GM10266 (cell line): ENCODE results near the gene PKP4.

Source experiments
- DNase-seq: peaks from one replicate; pipeline ENCODE4 v3.0.0; 2012; ENCODE audit errors: extremely low spot score
- TF ChIP-seq, protein P1 (sequence below): IDR thresholded peaks from 2 replicates; pipeline ENCODE4 v1.5.1; 2012; ENCODE audit warnings: mild to moderate bottlenecking, low read depth; ENCODE audit not compliant: control insufficient read depth, insufficient read depth; ENCODE audit errors: missing control alignments

PKP4 gene

DNA sequence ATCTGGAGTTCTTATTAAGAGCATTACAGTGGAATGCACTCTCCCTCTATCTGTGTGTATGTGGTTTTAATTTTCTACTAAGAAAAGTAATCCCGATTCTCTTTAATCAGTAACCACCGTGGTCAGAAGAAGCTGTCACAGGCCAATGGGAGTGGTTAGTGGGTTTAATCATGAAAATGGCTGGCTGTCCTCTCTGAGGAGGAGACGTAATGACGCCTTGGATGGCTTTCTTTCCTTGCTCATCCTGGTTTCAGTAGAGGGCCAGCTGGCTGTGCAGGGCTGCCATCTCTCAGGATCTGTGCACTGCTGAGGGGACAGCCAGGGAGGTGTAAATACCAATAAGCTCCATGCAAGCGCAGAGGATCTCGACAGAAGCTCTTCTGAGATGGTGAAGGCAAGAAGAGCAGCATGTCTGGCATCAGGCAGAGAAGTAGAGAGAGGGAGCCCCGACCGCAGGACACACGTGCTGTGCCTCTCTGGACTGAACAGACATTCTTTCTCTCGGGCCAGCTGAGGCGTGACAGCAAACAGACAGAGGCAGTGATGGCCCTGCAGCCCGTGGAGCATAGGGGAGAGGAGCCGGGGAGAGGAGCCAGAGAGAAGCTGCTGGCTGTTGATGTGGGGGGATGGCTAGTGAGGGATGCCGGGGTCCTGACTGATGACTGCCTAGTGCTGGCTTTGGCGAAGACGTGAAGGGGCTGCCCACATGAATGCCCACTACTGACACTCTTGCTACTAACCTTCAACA is 273.3 kb downstream of the PKP4 start:
- TF ChIP-seq, protein P1, sequence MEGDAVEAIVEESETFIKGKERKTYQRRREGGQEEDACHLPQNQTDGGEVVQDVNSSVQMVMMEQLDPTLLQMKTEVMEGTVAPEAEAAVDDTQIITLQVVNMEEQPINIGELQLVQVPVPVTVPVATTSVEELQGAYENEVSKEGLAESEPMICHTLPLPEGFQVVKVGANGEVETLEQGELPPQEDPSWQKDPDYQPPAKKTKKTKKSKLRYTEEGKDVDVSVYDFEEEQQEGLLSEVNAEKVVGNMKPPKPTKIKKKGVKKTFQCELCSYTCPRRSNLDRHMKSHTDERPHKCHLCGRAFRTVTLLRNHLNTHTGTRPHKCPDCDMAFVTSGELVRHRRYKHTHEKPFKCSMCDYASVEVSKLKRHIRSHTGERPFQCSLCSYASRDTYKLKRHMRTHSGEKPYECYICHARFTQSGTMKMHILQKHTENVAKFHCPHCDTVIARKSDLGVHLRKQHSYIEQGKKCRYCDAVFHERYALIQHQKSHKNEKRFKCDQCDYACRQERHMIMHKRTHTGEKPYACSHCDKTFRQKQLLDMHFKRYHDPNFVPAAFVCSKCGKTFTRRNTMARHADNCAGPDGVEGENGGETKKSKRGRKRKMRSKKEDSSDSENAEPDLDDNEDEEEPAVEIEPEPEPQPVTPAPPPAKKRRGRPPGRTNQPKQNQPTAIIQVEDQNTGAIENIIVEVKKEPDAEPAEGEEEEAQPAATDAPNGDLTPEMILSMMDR: no peak
- no peak for DNase-seq

DNA sequence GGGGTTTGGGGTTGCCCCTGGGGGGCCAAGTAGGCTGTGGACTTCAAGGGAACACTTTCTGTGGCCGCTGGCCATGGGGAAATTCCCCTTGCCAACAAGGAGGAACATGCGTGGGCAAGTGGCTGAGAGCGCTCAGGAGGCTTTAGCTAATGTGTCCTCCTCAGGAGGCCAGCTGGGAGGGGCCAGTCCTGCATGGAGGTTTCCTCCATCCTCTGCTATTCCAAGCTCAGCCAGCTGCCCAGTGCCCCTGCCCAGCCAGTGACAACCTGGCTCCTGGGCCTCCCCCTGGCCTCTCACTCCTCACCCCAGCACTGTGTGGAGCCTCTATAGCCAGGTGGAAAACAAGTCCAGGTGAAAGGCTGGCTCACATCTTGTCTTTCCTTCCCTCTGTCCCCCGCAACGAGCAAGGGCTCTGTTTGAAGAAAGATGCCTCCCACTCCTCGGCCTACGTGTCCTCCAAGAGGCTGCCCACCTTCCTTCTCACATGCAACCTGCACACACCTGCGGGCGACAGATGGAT is 273.9 kb downstream of the PKP4 start:
- DNase-seq: no peak
- TF ChIP-seq, protein P1: no peak

DNA sequence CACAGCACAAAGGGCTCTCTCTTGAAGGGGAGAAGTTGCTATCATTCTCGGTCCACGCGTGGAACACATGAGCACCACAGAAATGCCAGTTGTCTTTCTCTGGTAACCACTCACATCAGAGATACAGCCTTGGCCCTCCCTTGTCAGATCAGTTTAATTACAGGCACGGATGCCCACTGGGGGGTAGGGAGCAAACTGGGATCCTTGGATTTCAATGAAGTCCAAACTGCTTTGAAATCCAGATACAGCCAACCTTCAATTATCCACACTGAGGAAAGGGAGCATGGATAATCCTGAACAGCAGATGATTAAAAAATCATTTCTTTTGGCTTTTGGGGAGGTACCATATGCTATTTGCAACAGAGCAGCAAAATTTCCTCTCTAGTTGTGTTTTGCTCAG is 274.6 kb downstream of the PKP4 start:
- DNase-seq: no peak
- TF ChIP-seq, protein P1: no peak
